Neural progenitor cell (in vitro differentiated cells): ENCODE results near the gene TATDN2.

Source experiments
- EZH2phosphoT487 ChIP-seq: fragments of 200-600 bp; sonication (generic); IDR thresholded peaks from 2 replicates; pipeline ENCODE4 v1.6.1; 2017; ENCODE audit warnings: antibody characterized with exemption
- TF ChIP-seq, protein P1 (sequence below): fragments of 200-600 bp; sonication (generic); IDR thresholded peaks from 2 replicates; pipeline ENCODE4 v1.5.1; 2017; ENCODE audit warnings: antibody characterized with exemption, mild to moderate bottlenecking

GRCh38 chr3:10294030-10294586, 45.8 kb downstream of the TATDN2 start:
- TF ChIP-seq, protein P1, sequence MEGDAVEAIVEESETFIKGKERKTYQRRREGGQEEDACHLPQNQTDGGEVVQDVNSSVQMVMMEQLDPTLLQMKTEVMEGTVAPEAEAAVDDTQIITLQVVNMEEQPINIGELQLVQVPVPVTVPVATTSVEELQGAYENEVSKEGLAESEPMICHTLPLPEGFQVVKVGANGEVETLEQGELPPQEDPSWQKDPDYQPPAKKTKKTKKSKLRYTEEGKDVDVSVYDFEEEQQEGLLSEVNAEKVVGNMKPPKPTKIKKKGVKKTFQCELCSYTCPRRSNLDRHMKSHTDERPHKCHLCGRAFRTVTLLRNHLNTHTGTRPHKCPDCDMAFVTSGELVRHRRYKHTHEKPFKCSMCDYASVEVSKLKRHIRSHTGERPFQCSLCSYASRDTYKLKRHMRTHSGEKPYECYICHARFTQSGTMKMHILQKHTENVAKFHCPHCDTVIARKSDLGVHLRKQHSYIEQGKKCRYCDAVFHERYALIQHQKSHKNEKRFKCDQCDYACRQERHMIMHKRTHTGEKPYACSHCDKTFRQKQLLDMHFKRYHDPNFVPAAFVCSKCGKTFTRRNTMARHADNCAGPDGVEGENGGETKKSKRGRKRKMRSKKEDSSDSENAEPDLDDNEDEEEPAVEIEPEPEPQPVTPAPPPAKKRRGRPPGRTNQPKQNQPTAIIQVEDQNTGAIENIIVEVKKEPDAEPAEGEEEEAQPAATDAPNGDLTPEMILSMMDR: no peak
- TF ChIP-seq EZH2phosphoT487: no peak
